H1 (cell line): ENCODE measurements around the gene ZNF92. TPM values are rescaled to one million over a fixed set of nuclear protein-coding genes. Genes with fewer than 3 reads are reported as not detected.

Experiments
- CTCF ChIA-PET: fragments of 300-600 bp; sonication (Branson Sonifier 250); formaldehyde crosslinking; loops from one replicate; lab custom pipeline; 2021; ENCODE audit not compliant: partially characterized antibody; lab: Charles Lee
- POLR2A ChIA-PET: fragments of 300-600 bp; sonication (Branson Sonifier 250); formaldehyde crosslinking; loops from one replicate; lab custom pipeline; 2021; ENCODE audit warnings: inconsistent platforms; ENCODE audit not compliant: partially characterized antibody; lab: Charles Lee
- DNase-seq, 2 experiments: peaks; one replicate each; pipeline versions ENCODE4 v3.0.0 to v3.0.0-alpha.2; 2010 to 2022; ENCODE audit warnings: low spot score in 2 of 2, low read depth in 1 of 2, mixed read lengths in 1 of 2
- FAIRE-seq: peaks from 2 replicates; lab custom pipeline; 2011; peaks lifted over from hg19 to GRCh38; lab: Jason Lieb, UNC
- H2AFZ ChIP-seq: 2 replicates; pipeline ENCODE4 v1.8.1; 2012; ENCODE audit warnings: low read length, inconsistent platforms
- H2AK5ac ChIP-seq: 2 replicates; pipeline ENCODE4 v1.6.1; 2013; ENCODE audit warnings: low read depth, low read length
- H2BK120ac ChIP-seq: replicated peaks from 2 replicates; pipeline ENCODE3; 2013; ENCODE audit warnings: low read depth, low read length, inconsistent platforms
- H2BK12ac ChIP-seq: 2 replicates; pipeline ENCODE4 v1.6.1; 2013; ENCODE audit warnings: low read depth, low read length
- H2BK15ac ChIP-seq: 2 replicates; pipeline ENCODE4 v1.6.1; 2013; ENCODE audit warnings: low read length
- H2BK20ac ChIP-seq: 2 replicates; pipeline ENCODE4 v1.6.1; 2013; ENCODE audit warnings: low read length
- H2BK5ac ChIP-seq: 2 replicates; pipeline ENCODE4 v1.6.1; 2013; ENCODE audit warnings: low read depth, low read length
- H3K14ac ChIP-seq: 2 replicates; pipeline ENCODE4 v1.6.1; 2013; ENCODE audit warnings: inconsistent platforms; ENCODE audit not compliant: insufficient read length
- H3K18ac ChIP-seq: 2 replicates; pipeline ENCODE4 v1.6.1; 2013; ENCODE audit warnings: low read length; ENCODE audit errors: extremely low read depth
- H3K23ac ChIP-seq: 2 replicates; pipeline ENCODE4 v1.6.1; 2013; ENCODE audit warnings: inconsistent platforms; ENCODE audit not compliant: insufficient read length
- H3K23me2 ChIP-seq: 2 replicates; pipeline ENCODE4 v1.6.1; 2013; ENCODE audit warnings: low read depth, low read length
- H3K27ac ChIP-seq: 2 replicates; pipeline ENCODE4 v1.6.1; 2011; ENCODE audit warnings: low read depth, low read length, inconsistent platforms
- H3K27me3 ChIP-seq, 4 experiments: replicated peaks in 1 of 4; 1 replicate in 1 of 4; 2 replicates in 3 of 4; pipeline versions ENCODE4 v1.6.1 to v1.8.1; 2011 to 2013; ENCODE audit warnings: low read length in 3 of 4, mild to moderate bottlenecking in 3 of 4, inconsistent platforms in 2 of 4, mixed read lengths in 2 of 4, moderate library complexity in 1 of 4; ENCODE audit not compliant: control insufficient read depth in 3 of 4, insufficient read depth in 3 of 4; ENCODE audit errors: extremely low read depth in 1 of 4
- H3K36me3 ChIP-seq, 4 experiments: 2 replicates each; pipeline versions ENCODE4 v1.6.1 to v1.8.1; 2011 to 2013; ENCODE audit warnings: mild to moderate bottlenecking in 4 of 4, low read length in 3 of 4, moderate library complexity in 2 of 4, control low read depth in 1 of 4, inconsistent platforms in 1 of 4; ENCODE audit not compliant: insufficient read depth in 4 of 4, control insufficient read depth in 2 of 4
- H3K4ac ChIP-seq: replicated peaks from 2 replicates; pipeline ENCODE3; 2013; ENCODE audit warnings: low read length, low read depth, mixed read lengths, inconsistent platforms; ENCODE audit not compliant: insufficient read length
- H3K4me1 ChIP-seq, 4 experiments: replicated peaks in 1 of 4; 1 replicate in 1 of 4; 2 replicates in 3 of 4; pipeline versions ENCODE4 v1.6.1 to v1.8.1; 2011 to 2013; ENCODE audit warnings: low read length in 3 of 4, inconsistent platforms in 2 of 4, mixed read lengths in 1 of 4; ENCODE audit not compliant: insufficient read depth in 4 of 4, control insufficient read depth in 3 of 4
- H3K4me2 ChIP-seq, 2 experiments: 2 replicates each; pipeline versions ENCODE4 v1.6.1 to v1.8.1; 2011 to 2013; ENCODE audit warnings: low read depth in 2 of 2, low read length in 2 of 2, control low read depth in 1 of 2, inconsistent platforms in 1 of 2, mild to moderate bottlenecking in 1 of 2; ENCODE audit not compliant: insufficient read depth in 1 of 2
- H3K4me3 ChIP-seq, 4 experiments: fragments of 200-600, 300-600 bp in 1 of 4; sonication (generic), shearing (Covaris generic), sonication (Bioruptor Twin) in 1 of 4; 2 replicates each; pipeline versions ENCODE4 v1.5.1 to v1.8.1; 2011 to 2016; ENCODE audit warnings: low read length in 4 of 4, low read depth in 3 of 4, control low read depth in 2 of 4, inconsistent platforms in 2 of 4, mild to moderate bottlenecking in 2 of 4, mixed read lengths in 1 of 4, moderate library complexity in 1 of 4; ENCODE audit not compliant: insufficient read depth in 2 of 4; ENCODE audit errors: extremely low read depth in 1 of 4
- H3K56ac ChIP-seq: replicated peaks from 2 replicates; pipeline ENCODE3; 2013; ENCODE audit warnings: low read depth, mild to moderate bottlenecking, mixed read lengths, low read length, inconsistent platforms; ENCODE audit not compliant: insufficient read length
- H3K79me1 ChIP-seq: 2 replicates; pipeline ENCODE4 v1.6.1; 2013; ENCODE audit warnings: low read depth, low read length, control low read depth
- H3K79me2 ChIP-seq, 2 experiments: 2 replicates each; pipeline versions ENCODE4 v1.6.1 to v1.8.1; 2012 to 2013; ENCODE audit warnings: low read length in 2 of 2, mild to moderate bottlenecking in 2 of 2, inconsistent platforms in 1 of 2; ENCODE audit not compliant: insufficient read depth in 2 of 2, control insufficient read depth in 1 of 2
- H3K9ac ChIP-seq, 4 experiments: replicated peaks in 1 of 4; 1 replicate in 1 of 4; 2 replicates in 3 of 4; pipeline versions ENCODE4 v1.6.1 to v1.8.1; 2011 to 2013; ENCODE audit warnings: low read depth in 3 of 4, low read length in 3 of 4, control low read depth in 2 of 4, mild to moderate bottlenecking in 2 of 4, moderate library complexity in 2 of 4, inconsistent platforms in 1 of 4; ENCODE audit errors: extremely low read depth in 1 of 4
- H3K9me3 ChIP-seq, 2 experiments: 2 replicates each; pipeline versions ENCODE4 v1.6.1 to v1.8.1; 2012 to 2013; ENCODE audit warnings: mild to moderate bottlenecking in 2 of 2, moderate library complexity in 2 of 2, control low read depth in 1 of 2, inconsistent platforms in 1 of 2, low read depth in 1 of 2, low read length in 1 of 2, mixed read lengths in 1 of 2; ENCODE audit not compliant: insufficient read depth in 2 of 2
- H4K20me1 ChIP-seq, 2 experiments: replicated peaks in 1 of 2; 2 replicates each; pipeline versions ENCODE3 to v1.8.1; 2011 to 2013; ENCODE audit warnings: inconsistent platforms in 2 of 2, low read length in 2 of 2, mild to moderate bottlenecking in 1 of 2; ENCODE audit not compliant: insufficient read depth in 2 of 2, control insufficient read depth in 1 of 2
- H4K5ac ChIP-seq: 2 replicates; pipeline ENCODE4 v1.6.1; 2013; ENCODE audit warnings: low read length, low read depth, mixed read lengths, inconsistent platforms; ENCODE audit not compliant: insufficient read length
- H4K8ac ChIP-seq: 2 replicates; pipeline ENCODE4 v1.8.0; 2013; ENCODE audit warnings: mild to moderate bottlenecking, moderate library complexity, low read length, inconsistent platforms; ENCODE audit not compliant: insufficient read depth; ENCODE audit errors: extremely low read depth
- H4K91ac ChIP-seq: replicated peaks from 2 replicates; pipeline ENCODE3; 2013; ENCODE audit warnings: low read length, mixed read lengths, inconsistent platforms; ENCODE audit not compliant: insufficient read length
- ASH2L ChIP-seq: fragments of 200-600, 300-600 bp; sonication (generic); IDR thresholded peaks from one replicate; pipeline ENCODE4 v1.7.1; 2017; ENCODE audit warnings: low read length
- BACH1 ChIP-seq: IDR thresholded peaks from 2 replicates; pipeline ENCODE4 v1.6.1; 2012; ENCODE audit warnings: low read length, improper control_type of control experiment
- BRCA1 ChIP-seq: IDR thresholded peaks from 2 replicates; pipeline ENCODE4 v1.6.1; 2012; ENCODE audit warnings: low read depth, low read length, improper control_type of control experiment
- CBX8 ChIP-seq: fragments of 300-800, 300-1000 bp; sonication (generic); IDR thresholded peaks from 2 replicates; pipeline ENCODE4 v1.7.1; 2016; ENCODE audit warnings: low read depth, low read length, borderline replicate concordance
- CTBP2 ChIP-seq: IDR thresholded peaks from 2 replicates; pipeline ENCODE4 v1.7.0; 2011; ENCODE audit warnings: borderline replicate concordance, mild to moderate bottlenecking, moderate library complexity, mixed read lengths, low read length; ENCODE audit not compliant: insufficient read depth, insufficient read length
- CTCF ChIP-seq, 3 experiments: IDR thresholded peaks; 1 replicate in 2 of 3; 2 replicates in 1 of 3; pipeline versions ENCODE4 v1.5.1 to v1.6.1; 2011; ENCODE audit warnings: low read length in 3 of 3, mild to moderate bottlenecking in 3 of 3, inconsistent platforms in 2 of 3, low read depth in 1 of 3, moderate library complexity in 1 of 3; ENCODE audit not compliant: insufficient read depth in 1 of 3; ENCODE audit errors: control extremely low read depth in 1 of 3
- KDM5A ChIP-seq: fragments of 200-600 bp; IDR thresholded peaks from 2 replicates; pipeline ENCODE4 v1.7.1; 2012; ENCODE audit warnings: mild to moderate bottlenecking, low read length, inconsistent platforms, mixed read lengths
- MAX ChIP-seq: IDR thresholded peaks from 2 replicates; pipeline ENCODE4 v1.6.1; 2012; ENCODE audit warnings: inconsistent platforms
- RNF2 ChIP-seq: fragments of 200-900, 300-1000 bp; sonication (generic); IDR thresholded peaks from 2 replicates; pipeline ENCODE4 v1.7.1; 2016; ENCODE audit warnings: borderline replicate concordance, low read depth, mild to moderate bottlenecking, antibody characterized with exemption, low read length; ENCODE audit not compliant: poor library complexity, severe bottlenecking; ENCODE audit errors: missing control alignments
- SRF ChIP-seq: IDR thresholded peaks from 2 replicates; pipeline ENCODE4 v1.6.1; 2011; ENCODE audit warnings: mild to moderate bottlenecking, low read depth, low read length, moderate library complexity
- SUZ12 ChIP-seq: fragments of 200-600 bp; sonication (generic); IDR thresholded peaks from 2 replicates; pipeline ENCODE4 v1.6.1; 2012; ENCODE audit warnings: mild to moderate bottlenecking, inconsistent platforms, low read length, moderate library complexity, mixed read lengths
- WGBS, 2 experiments: shearing (Covaris generic) in 1 of 2; methylation state at CpG; one replicate each; pipeline versions ENCODE4 v1.1.6 to v1.1.7; 2013 to 2015; ENCODE audit warnings: low lambda C conversion rate in 2 of 2, mixed read lengths in 2 of 2, inconsistent platforms in 1 of 2, low coverage in 1 of 2, missing lambda C conversion rate in 1 of 2; ENCODE audit not compliant: insufficient replicate concordance in 2 of 2, insufficient coverage in 1 of 2, insufficient read length in 1 of 2; ENCODE audit errors: extremely low coverage in 1 of 2, missing lambda C conversion rate in 1 of 2; 5-methylcytosine and 5-hydroxymethylcytosine counted together
- polyA plus RNA-seq, 7 experiments: library from polyadenylated mRNA; depleted of rRNA in 3 of 7; stranded (reverse) in 5 of 7; unstranded in 2 of 7; fragments of >200 nt in 5 of 7; fragments of 200-250 nt in 2 of 7; gene quantifications; 1 replicate in 5 of 7; 2 replicates in 1 of 7; 4 replicates in 1 of 7; pipeline versions ENCODE4 v1.2.1 to v1.2.3, GENCODE V29; 2011 to 2013; ENCODE audit warnings: missing spikeins in 2 of 7, mixed read lengths in 2 of 7
- total RNA-seq: library from RNA; stranded (reverse); fragmentation: NEBNext Ultra II Directional; extraction: Animal tissue kit (Norgen Biotek cat#: 25700); gene quantifications from 2 replicates; pipeline ENCODE4 v1.2.1, GENCODE V29; 2021

ZNF92 gene
- total and polyA plus RNA-seq, 2 of the 8 experiments (the other 6 are each of a cell fraction or from before 2014, with no cell fraction given): 2.8 to 39.8 TPM

GRCh38 chr7:65404020-65404419, 30.4 kb downstream of the ZNF92 start:
- H2BK5ac ChIP-seq: no peak overlapping the region
- no peaks in the 10 kb centered on the region for H3K79me2 ChIP-seq
- FAIRE-seq (no peak), DNase-seq (no peak)
- H2BK15ac ChIP-seq: no peak overlapping the region
- no peak overlapping the region for H2AFZ ChIP-seq
- no peak overlapping the region for H3K18ac ChIP-seq
- POLR2A ChIA-PET: interaction anchor here (1.3 kb wide), 1 partner anchor 30 kb away, joined by 5 read pairs; the partner anchor contains the start of gene ZNF92
- no peak overlapping the region for H4K91ac ChIP-seq
- H3K23ac ChIP-seq: no peak overlapping the region
- no peak overlapping the region for H4K8ac ChIP-seq
- H3K9ac ChIP-seq: no peak overlapping the region
- no peak overlapping the region for H2BK12ac ChIP-seq
- H3K23me2 ChIP-seq: no peaks in the 10 kb centered on the region
- H3K36me3 ChIP-seq: peaks cover 6 to 16% (median 12%) of the 10 kb centered on the region in 4 experiments
- H3K4me2 ChIP-seq: no peak overlapping the region
- no peaks in the 10 kb centered on the region for H3K27me3 ChIP-seq
- 75% methylated on average over 1 of the region's 1 CpG; no CpG with 5 or more reads in 1 of the 2 experiments for WGBS, 2 experiments
- no peak overlapping the region for H3K14ac ChIP-seq
- no peaks in the 10 kb centered on the region for H4K20me1 ChIP-seq
- no peak overlapping the region for H2BK120ac ChIP-seq
- H3K4me3 ChIP-seq: no peak overlapping the region
- H3K79me1 ChIP-seq: no peaks in the 10 kb centered on the region
- no peak overlapping the region for H2AK5ac ChIP-seq
- H3K4ac ChIP-seq: no peak overlapping the region
- H4K5ac ChIP-seq: no peak overlapping the region
- H2BK20ac ChIP-seq: no peak overlapping the region
- no peak overlapping the region for H3K27ac ChIP-seq
- H3K4me1 ChIP-seq: no peaks in the 10 kb centered on the region
- no peak overlapping the region for H3K56ac ChIP-seq
- CTCF ChIA-PET: interaction anchor here (0.6 kb wide), 1 partner anchor 99 kb away, joined by 3 read pairs; no protein-coding TSS in a partner anchor
- peaks cover 47% of the 10 kb centered on the region in 2 experiments for H3K9me3 ChIP-seq
- TF ChIP-seq RNF2 (no peak), SUZ12 (no peak), CBX8 (no peak), MAX (no peak), CTBP2 (no peak), KDM5A (no peak), SRF (no peak), ASH2L (no peak), BACH1 (no peak), CTCF (IDR thresholded peaks at IDR 0.05; ENCODE audit: control extremely low read depth in 1 of 3, insufficient read depth in 1 of 3, low read depth in 1 of 3, low read length in 3 of 3) (no peak), BRCA1 (no peak)
